ENCODE results near the gene KIF20B. TPM values are rescaled to one million over a fixed set of nuclear protein-coding genes. Genes with fewer than 3 reads are reported as not detected.

Gene KIF20B
- total RNA-seq, 6 donors from 2014 or later: 1.0 to 6.7 (median 4.1) TPM

DNA sequence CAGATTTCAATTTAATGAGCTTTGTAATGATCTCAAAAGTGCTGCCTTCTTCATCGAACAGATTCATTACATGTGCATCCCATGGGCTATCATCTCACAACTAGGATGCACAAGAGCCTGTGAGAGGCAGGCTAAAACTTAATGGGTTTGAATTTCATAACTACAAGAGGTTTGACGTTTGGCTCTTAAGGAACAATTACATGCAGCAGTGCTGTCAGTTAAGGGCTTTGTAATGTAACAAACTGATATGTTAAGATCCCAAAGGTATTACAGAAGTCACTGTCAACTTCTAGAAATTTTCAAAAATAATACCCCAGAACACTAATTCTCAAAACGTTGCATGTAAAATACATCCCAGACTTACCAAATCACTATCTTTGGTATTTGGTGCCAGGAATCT, 33.2 kb downstream of the KIF20B start:
- 71 to 83% methylated on average over 3 of the region's 3 CpGs for WGBS, 2 donors
- H3K4me3 ChIP-seq: no peak overlapping the region
- H3K27ac ChIP-seq: no peak overlapping the region
- no peaks in the 10 kb centered on the region for H3K36me3 ChIP-seq
- H3K4me1 ChIP-seq: no peaks in the 10 kb centered on the region
- H3K9me3 ChIP-seq: no peaks in the 10 kb centered on the region
- DNase-seq (no peak), ATAC-seq (ENCODE audit: low FRiP score in 2 of 2) (no peak)
- no peaks in the 10 kb centered on the region for H3K27me3 ChIP-seq
- TF ChIP-seq, protein P1, sequence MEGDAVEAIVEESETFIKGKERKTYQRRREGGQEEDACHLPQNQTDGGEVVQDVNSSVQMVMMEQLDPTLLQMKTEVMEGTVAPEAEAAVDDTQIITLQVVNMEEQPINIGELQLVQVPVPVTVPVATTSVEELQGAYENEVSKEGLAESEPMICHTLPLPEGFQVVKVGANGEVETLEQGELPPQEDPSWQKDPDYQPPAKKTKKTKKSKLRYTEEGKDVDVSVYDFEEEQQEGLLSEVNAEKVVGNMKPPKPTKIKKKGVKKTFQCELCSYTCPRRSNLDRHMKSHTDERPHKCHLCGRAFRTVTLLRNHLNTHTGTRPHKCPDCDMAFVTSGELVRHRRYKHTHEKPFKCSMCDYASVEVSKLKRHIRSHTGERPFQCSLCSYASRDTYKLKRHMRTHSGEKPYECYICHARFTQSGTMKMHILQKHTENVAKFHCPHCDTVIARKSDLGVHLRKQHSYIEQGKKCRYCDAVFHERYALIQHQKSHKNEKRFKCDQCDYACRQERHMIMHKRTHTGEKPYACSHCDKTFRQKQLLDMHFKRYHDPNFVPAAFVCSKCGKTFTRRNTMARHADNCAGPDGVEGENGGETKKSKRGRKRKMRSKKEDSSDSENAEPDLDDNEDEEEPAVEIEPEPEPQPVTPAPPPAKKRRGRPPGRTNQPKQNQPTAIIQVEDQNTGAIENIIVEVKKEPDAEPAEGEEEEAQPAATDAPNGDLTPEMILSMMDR (IDR thresholded peaks at IDR 0.05): no peak

DNA sequence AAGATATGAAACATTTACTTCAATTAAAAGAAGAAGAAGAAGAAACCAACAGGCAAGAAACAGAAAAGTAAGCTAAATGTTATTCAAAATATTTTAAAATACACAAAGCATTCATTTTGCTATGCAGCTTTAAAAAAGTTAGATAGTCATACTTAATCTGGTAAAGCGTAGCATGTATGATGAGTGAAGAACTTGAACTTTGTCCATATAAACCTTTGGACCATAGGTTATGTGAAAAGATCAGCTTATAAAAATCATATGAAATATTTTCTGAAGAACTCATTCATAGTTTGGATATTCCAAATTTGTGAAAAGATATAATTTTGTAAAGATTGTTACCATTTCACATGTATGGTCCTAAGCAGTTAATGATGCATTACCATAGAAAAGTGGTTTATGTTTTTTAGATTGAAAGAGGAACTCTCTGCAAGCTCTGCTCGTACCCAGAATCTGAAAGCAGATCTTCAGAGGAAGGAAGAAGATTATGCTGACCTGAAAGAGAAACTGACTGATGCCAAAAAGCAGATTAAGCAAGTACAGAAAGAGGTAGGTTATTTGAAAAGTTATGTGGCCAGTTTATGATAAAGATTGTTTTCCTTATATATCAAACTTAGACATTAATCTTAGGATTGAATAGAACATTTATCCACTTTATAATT, 37.3 kb downstream of the KIF20B start:
- no peaks in the 10 kb centered on the region for H3K36me3 ChIP-seq
- no peak overlapping the region for H3K27ac ChIP-seq
- H3K4me3 ChIP-seq: no peak overlapping the region
- H3K27me3 ChIP-seq: no peaks in the 10 kb centered on the region
- 37 to 65% methylated on average over 2 of the region's 2 CpGs for WGBS, 2 donors
- ATAC-seq (ENCODE audit: low FRiP score in 2 of 2): no peak
- no peak for TF ChIP-seq POLR2AphosphoS5 (IDR thresholded peaks at IDR 0.05)
- no peak for TF ChIP-seq EP300 (IDR thresholded peaks at IDR 0.05)
- TF ChIP-seq POLR2A (IDR thresholded peaks at IDR 0.05): no peak
- TF ChIP-seq, protein P1 (IDR thresholded peaks at IDR 0.05): no peak
- H3K9me3 ChIP-seq: no peaks in the 10 kb centered on the region
- no peak for DNase-seq
- H3K4me1 ChIP-seq: no peaks in the 10 kb centered on the region

DNA sequence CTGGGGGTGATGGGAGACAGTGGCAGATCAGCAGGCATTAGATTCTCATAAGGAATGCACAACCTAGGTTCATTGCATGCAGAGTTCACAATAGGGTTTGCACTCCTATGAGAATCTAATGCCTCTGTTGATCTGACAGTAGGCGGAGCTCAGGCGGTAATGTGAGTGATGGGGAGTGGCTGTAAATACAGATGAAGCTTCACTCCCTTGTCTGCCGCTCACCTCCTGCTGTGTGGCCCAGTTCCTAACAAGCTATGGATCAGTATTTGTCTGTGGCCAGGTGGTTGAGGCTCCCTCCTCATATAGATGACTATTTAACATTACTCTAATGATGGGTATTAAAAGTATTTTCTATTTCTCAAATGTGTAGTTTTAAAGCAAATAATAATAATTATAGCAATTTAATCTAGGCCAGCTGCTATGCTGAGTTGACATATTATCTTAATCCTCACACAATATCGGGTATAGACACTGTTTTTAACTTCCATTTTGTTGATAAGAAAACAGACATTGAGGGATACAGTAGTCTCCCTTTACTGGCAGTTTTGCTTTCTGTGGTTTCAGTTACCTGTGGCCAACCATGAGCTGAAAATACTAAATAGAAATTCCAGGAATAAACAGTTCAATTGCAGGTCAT, 39.9 kb downstream of the KIF20B start:
- ATAC-seq (ENCODE audit: low FRiP score in 2 of 2) (no peak), DNase-seq (no peak)
- Histone ChIP-seq H3K4me1 (no peaks in the 10 kb centered on the region), H3K4me3 (no peak overlapping the region), H3K27ac (no peak overlapping the region), H3K36me3 (peaks cover 0 to 6% (median 2%) of the 10 kb centered on the region in 4 donors), H3K9me3 (no peaks in the 10 kb centered on the region), H3K27me3 (no peaks in the 10 kb centered on the region)
- 94 to 95% methylated on average over 4 of the region's 4 CpGs for WGBS, 2 donors
- TF ChIP-seq EP300 (IDR thresholded peaks at IDR 0.05) (no peak), POLR2AphosphoS5 (IDR thresholded peaks at IDR 0.05) (no peak), POLR2A (IDR thresholded peaks at IDR 0.05) (no peak)
- TF ChIP-seq, protein P1 (IDR thresholded peaks at IDR 0.05): no peak

DNA sequence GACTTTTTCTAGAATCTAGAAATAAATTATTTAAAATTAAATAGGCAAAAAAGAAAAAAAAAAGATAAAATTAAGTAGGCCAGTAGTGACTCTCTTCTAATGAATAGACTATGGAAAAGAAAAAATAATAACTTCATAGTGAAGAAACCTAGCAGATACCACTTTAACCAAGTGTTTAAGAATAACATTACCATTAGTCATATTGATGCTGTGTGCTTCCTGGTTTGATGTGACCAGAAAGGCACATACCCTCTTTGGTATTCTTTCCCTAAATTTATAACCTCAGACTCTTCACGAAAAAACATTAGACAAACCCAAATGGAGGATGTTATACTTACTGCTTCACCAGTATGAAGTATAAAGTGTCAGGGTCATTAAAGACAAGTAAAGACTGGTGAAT, 42.6 kb downstream of the KIF20B start:
- no peaks in the 10 kb centered on the region for H3K27me3 ChIP-seq
- no peak for TF ChIP-seq POLR2AphosphoS5 (IDR thresholded peaks at IDR 0.05)
- TF ChIP-seq, protein P1 (IDR thresholded peaks at IDR 0.05): no peak
- ATAC-seq (ENCODE audit: low FRiP score in 2 of 2): no peak
- H3K9me3 ChIP-seq: no peaks in the 10 kb centered on the region
- peaks cover 0 to 6% (median 2%) of the 10 kb centered on the region in 4 donors for H3K36me3 ChIP-seq
- no peak for DNase-seq
- no peak overlapping the region for H3K27ac ChIP-seq
- no peak overlapping the region for H3K4me3 ChIP-seq
- WGBS, 2 donors: 92 to 95% methylated on average over 1 of the region's 1 CpG
- H3K4me1 ChIP-seq: no peaks in the 10 kb centered on the region

DNA sequence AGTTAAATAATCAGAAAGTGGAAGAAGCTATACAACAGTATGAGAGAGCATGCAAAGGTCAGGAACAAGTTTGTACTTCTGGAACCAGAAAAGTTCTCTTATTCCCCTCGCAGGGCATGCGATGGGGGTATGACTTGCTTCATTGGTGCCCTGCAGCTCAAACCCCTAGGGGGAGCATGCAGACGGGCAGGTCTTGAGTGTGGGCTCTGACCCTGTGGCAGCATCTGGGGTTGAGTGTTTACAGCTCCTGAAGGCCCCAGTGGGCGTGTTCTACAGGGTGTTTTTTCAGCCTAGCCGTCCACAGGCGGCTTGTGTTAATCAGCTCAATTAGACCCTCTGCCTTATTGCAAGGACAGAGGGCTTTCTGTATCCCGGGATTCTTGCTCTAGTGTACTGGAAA, 44.5 kb downstream of the KIF20B start:
- ATAC-seq (ENCODE audit: low FRiP score in 2 of 2) (no peak), DNase-seq (no peak)
- H3K27me3 ChIP-seq: no peaks in the 10 kb centered on the region
- H3K27ac ChIP-seq: no peak overlapping the region
- TF ChIP-seq POLR2A (IDR thresholded peaks at IDR 0.05) (no peak), EP300 (IDR thresholded peaks at IDR 0.05) (no peak)
- TF ChIP-seq, protein P1 (IDR thresholded peaks at IDR 0.05): no peak
- H3K4me1 ChIP-seq: no peaks in the 10 kb centered on the region
- no peaks in the 10 kb centered on the region for H3K9me3 ChIP-seq
- no peak overlapping the region for H3K4me3 ChIP-seq
- 90 to 97% methylated on average over 7 of the region's 7 CpGs for WGBS, 2 donors
- peaks cover 0 to 6% (median 2%) of the 10 kb centered on the region in 4 donors for H3K36me3 ChIP-seq
